ENCODE results near the gene OARD1.

DNA sequence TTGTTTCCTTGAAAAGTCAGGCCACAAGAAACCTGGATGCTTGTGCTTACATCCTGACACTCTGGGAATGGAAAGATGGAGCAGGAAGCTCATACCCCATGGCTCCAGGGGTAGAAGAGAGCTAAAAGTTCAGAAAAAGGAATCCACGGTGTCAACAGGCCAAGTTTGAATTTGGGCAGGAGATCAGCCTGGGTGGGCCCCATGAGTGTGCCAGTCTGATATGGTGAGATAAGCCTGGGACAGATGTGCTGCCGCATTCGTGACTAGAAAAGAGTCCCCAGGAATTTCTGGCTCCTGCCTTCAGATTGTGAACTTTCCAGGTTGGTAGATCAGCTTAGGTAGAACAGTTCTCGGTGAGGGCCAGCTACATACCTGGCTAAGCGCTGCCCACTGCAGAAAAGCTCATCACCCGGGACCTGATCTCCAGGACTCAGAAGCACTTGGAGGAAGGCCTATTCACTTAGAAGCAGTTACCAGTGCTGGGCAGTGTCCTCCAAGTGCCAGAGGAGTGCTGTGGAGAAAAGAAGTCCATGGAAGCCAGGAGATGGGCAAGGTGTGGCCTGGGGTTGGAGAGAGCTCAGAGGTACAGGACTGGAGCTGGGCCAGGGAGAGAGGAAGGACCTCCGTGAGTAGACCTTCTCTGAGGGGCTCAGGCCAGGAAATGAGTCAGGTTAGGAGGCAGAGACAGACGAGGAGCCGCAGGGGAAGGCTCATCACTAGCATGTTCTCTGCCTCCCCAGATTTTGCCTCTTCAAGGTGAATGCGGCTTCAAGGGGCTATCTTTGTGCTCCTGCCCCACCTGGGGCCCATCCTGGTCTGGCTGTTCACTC is 29.7 kb downstream of the OARD1 start, which contains the start of gene TSPO2:
- TF ChIP-seq ZNF623 (tag by site-specific recombination; IDR thresholded peaks at IDR 0.05) (no peak), ZNF302 (tag by site-specific recombination; IDR thresholded peaks at IDR 0.05; ENCODE audit: low read depth) (no peak), ZBTB17 (tag by site-specific recombination; IDR thresholded peaks at IDR 0.05) (no peak), OVOL3 (tag by site-specific recombination; IDR thresholded peaks at IDR 0.05) (no peak), ZBTB8A (tag by site-specific recombination; IDR thresholded peaks at IDR 0.05) (no peak), ZNF423 (tag by site-specific recombination; IDR thresholded peaks at IDR 0.05) (no peak), ZNF571 (tag by site-specific recombination; IDR thresholded peaks at IDR 0.05) (no peak), ZNF514 (tag by site-specific recombination; IDR thresholded peaks at IDR 0.05) (no peak), ZNF830 (tag by site-specific recombination; IDR thresholded peaks at IDR 0.05; ENCODE audit: low read depth) (no peak)
- TF ChIP-seq, protein P1, sequence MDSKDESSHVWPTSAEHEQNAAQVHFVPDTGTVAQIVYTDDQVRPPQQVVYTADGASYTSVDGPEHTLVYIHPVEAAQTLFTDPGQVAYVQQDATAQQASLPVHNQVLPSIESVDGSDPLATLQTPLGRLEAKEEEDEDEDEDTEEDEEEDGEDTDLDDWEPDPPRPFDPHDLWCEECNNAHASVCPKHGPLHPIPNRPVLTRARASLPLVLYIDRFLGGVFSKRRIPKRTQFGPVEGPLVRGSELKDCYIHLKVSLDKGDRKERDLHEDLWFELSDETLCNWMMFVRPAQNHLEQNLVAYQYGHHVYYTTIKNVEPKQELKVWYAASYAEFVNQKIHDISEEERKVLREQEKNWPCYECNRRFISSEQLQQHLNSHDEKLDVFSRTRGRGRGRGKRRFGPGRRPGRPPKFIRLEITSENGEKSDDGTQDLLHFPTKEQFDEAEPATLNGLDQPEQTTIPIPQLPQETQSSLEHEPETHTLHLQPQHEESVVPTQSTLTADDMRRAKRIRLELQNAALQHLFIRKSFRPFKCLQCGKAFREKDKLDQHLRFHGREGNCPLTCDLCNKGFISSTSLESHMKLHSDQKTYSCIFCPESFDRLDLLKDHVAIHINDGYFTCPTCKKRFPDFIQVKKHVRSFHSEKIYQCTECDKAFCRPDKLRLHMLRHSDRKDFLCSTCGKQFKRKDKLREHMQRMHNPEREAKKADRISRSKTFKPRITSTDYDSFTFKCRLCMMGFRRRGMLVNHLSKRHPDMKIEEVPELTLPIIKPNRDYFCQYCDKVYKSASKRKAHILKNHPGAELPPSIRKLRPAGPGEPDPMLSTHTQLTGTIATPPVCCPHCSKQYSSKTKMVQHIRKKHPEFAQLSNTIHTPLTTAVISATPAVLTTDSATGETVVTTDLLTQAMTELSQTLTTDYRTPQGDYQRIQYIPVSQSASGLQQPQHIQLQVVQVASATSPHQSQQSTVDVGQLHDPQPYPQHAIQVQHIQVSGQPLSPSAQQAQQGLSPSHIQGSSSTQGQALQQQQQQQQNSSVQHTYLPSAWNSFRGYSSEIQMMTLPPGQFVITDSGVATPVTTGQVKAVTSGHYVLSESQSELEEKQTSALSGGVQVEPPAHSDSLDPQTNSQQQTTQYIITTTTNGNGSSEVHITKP (tag by site-specific recombination; IDR thresholded peaks at IDR 0.05) = no peak
- TF ChIP-seq, protein P2, sequence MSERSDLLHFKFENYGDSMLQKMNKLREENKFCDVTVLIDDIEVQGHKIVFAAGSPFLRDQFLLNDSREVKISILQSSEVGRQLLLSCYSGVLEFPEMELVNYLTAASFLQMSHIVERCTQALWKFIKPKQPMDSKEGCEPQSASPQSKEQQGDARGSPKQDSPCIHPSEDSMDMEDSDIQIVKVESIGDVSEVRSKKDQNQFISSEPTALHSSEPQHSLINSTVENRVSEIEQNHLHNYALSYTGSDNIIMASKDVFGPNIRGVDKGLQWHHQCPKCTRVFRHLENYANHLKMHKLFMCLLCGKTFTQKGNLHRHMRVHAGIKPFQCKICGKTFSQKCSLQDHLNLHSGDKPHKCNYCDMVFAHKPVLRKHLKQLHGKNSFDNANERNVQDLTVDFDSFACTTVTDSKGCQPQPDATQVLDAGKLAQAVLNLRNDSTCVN (tag by site-specific recombination; optimal IDR thresholded peaks at IDR 0.05) = no peak
- TF ChIP-seq, protein P3, sequence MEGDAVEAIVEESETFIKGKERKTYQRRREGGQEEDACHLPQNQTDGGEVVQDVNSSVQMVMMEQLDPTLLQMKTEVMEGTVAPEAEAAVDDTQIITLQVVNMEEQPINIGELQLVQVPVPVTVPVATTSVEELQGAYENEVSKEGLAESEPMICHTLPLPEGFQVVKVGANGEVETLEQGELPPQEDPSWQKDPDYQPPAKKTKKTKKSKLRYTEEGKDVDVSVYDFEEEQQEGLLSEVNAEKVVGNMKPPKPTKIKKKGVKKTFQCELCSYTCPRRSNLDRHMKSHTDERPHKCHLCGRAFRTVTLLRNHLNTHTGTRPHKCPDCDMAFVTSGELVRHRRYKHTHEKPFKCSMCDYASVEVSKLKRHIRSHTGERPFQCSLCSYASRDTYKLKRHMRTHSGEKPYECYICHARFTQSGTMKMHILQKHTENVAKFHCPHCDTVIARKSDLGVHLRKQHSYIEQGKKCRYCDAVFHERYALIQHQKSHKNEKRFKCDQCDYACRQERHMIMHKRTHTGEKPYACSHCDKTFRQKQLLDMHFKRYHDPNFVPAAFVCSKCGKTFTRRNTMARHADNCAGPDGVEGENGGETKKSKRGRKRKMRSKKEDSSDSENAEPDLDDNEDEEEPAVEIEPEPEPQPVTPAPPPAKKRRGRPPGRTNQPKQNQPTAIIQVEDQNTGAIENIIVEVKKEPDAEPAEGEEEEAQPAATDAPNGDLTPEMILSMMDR (tag by site-specific recombination; IDR thresholded peaks at IDR 0.05) = no peak
- TF ChIP-seq, protein P4, sequence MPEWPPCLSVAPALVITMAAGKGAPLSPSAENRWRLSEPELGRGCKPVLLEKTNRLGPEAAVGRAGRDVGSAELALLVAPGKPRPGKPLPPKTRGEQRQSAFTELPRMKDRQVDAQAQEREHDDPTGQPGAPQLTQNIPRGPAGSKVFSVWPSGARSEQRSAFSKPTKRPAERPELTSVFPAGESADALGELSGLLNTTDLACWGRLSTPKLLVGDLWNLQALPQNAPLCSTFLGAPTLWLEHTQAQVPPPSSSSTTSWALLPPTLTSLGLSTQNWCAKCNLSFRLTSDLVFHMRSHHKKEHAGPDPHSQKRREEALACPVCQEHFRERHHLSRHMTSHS (tag by site-specific recombination; IDR thresholded peaks at IDR 0.05) = no peak
- TF ChIP-seq, protein P5, sequence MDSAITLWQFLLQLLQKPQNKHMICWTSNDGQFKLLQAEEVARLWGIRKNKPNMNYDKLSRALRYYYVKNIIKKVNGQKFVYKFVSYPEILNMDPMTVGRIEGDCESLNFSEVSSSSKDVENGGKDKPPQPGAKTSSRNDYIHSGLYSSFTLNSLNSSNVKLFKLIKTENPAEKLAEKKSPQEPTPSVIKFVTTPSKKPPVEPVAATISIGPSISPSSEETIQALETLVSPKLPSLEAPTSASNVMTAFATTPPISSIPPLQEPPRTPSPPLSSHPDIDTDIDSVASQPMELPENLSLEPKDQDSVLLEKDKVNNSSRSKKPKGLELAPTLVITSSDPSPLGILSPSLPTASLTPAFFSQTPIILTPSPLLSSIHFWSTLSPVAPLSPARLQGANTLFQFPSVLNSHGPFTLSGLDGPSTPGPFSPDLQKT (IDR thresholded peaks at IDR 0.05; ENCODE audit: borderline replicate concordance, low read depth, low read length) = no peak

Measured in HEK293 (cell line).